ENCODE measurements around the gene YPEL4. TPM values are rescaled to one million over a fixed set of nuclear protein-coding genes. Genes with fewer than 3 reads are reported as not detected.

Gene YPEL4
- polyA plus RNA-seq, 1 experiment, result 1.1 TPM

DNA sequence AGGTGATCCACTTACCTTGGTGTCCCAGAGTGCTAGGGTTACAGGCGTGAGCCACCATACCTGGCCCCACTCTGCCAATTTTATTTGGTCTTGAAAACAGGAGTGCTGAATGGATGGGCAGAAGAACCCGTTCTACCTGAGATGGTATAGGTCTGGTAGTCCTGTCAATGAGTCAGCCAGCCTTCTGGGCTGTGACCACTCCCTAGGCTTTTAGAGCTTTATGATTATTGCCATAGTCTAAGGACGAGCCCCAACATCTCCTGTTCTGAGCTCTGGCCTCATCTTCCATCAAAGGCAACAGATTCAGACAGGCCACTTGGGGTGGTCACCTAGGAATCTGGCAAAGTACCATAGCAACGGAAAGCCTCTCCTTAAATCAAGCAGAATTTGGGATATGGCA, 29.7 kb upstream of the YPEL4 start:
- no peak overlapping the region for H3K27ac ChIP-seq (ENCODE audit: low read depth, low read length)
- TF ChIP-seq CTCF (IDR thresholded peaks at IDR 0.05; ENCODE audit: low read depth, low read length), result no peak
- ChIA-PET POLR2A (interaction anchor here (0.5 kb wide), 1 partner anchor 85 kb away, joined by 8 read pairs; no protein-coding TSS in a partner anchor), CTCF (interaction anchor here (0.5 to 1.4 kb wide), 2 partner anchors 35 to 75 kb away, joined by 4 to 5 read pairs; no protein-coding TSS in a partner anchor)
- H3K9me3 ChIP-seq (ENCODE audit: control insufficient read depth, insufficient read depth, low read length), result no peaks in the 10 kb centered on the region
- DNase-seq (ENCODE audit: low read depth, low spot score), result no peak
- H3K4me3 ChIP-seq (ENCODE audit: low read depth, low read length), result no peak overlapping the region
- no peaks in the 10 kb centered on the region for H3K27me3 ChIP-seq (ENCODE audit: control insufficient read depth, insufficient read depth, low read length)

- Histone ChIP-seq H3K9me3 (ENCODE audit: control insufficient read depth, insufficient read depth, low read length) (no peaks in the 10 kb centered on the region), H3K27ac (ENCODE audit: low read depth, low read length) (no peak overlapping the region), H3K27me3 (ENCODE audit: control insufficient read depth, insufficient read depth, low read length) (no peaks in the 10 kb centered on the region), H3K4me3 (ENCODE audit: low read depth, low read length) (no peak overlapping the region)
- TF ChIP-seq CTCF (IDR thresholded peaks at IDR 0.05; ENCODE audit: low read depth, low read length), result no peak
- POLR2A ChIA-PET, result no interaction called here
- no peak for DNase-seq (ENCODE audit: low read depth, low spot score)
- CTCF ChIA-PET, result interaction anchor here (0.7 to 1.5 kb wide), 3 partner anchors 182 to 850 kb away, joined by 3 to 6 read pairs (median 4); no protein-coding TSS in a partner anchor
Measured at GRCh38 chr11:57675176-57675941, 25.6 kb upstream of the YPEL4 start.

- no peak for DNase-seq (ENCODE audit: low read depth, low spot score)
- H3K27ac ChIP-seq (ENCODE audit: low read depth, low read length), result no peak overlapping the region
- no peak for TF ChIP-seq CTCF (IDR thresholded peaks at IDR 0.05; ENCODE audit: low read depth, low read length)
- no peak overlapping the region for H3K4me3 ChIP-seq (ENCODE audit: low read depth, low read length)
- H3K9me3 ChIP-seq (ENCODE audit: control insufficient read depth, insufficient read depth, low read length), result no peaks in the 10 kb centered on the region
- no peaks in the 10 kb centered on the region for H3K27me3 ChIP-seq (ENCODE audit: control insufficient read depth, insufficient read depth, low read length)
- CTCF ChIA-PET, result interaction anchor here (0.6 kb wide), 1 partner anchor 331 kb away, joined by 3 read pairs; no protein-coding TSS in a partner anchor
- POLR2A ChIA-PET, result no interaction called here
Measured at GRCh38 chr11:57674251-57674650, 24.5 kb upstream of the YPEL4 start.

DNA sequence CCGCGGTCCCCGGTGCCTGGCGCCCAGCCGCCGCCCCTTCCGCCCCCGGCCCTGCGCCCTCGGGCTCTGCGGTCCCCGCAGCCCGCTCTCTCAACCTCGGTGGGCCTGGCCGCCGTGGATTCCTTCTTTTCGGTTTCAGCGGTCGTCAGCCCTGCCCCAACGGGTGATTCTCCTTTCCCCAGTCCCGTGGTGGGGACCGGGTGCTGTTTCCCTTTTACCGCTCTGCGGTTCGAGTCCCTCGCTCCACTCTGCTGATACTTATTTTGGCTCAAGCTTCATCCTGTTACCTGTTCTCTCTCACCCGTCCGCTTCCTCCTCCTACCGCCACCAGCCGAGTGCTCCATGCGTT, 18.7 kb upstream of the YPEL4 start:
- no peak for DNase-seq (ENCODE audit: low read depth, low spot score)
- ChIA-PET CTCF (interaction anchor here (1.0 kb wide), 1 partner anchor 36 kb away, joined by 6 read pairs; no protein-coding TSS in a partner anchor), POLR2A (interaction anchor here (0.6 kb wide), 1 partner anchor 39 kb away, joined by 3 read pairs; no protein-coding TSS in a partner anchor)
- H3K9me3 ChIP-seq (ENCODE audit: control insufficient read depth, insufficient read depth, low read length), result no peaks in the 10 kb centered on the region; the same call in 1 of the 2 replicates
- peak overlapping the region; percentile 94 for H3K4me3 ChIP-seq (ENCODE audit: low read depth, low read length)
- TF ChIP-seq CTCF (IDR thresholded peaks at IDR 0.05; ENCODE audit: low read depth, low read length), result no peak
- H3K27me3 ChIP-seq (ENCODE audit: control insufficient read depth, insufficient read depth, low read length), result no peaks in the 10 kb centered on the region
- peak overlapping the region; percentile 92 for H3K27ac ChIP-seq (ENCODE audit: low read depth, low read length)
